Heart left ventricle (tissue), 16 donors: Measurements from ENCODE around the gene CFAP45. TPM values are rescaled to one million over a fixed set of nuclear protein-coding genes. Genes with fewer than 3 reads are reported as not detected.

Experiments
- ATAC-seq, 4 donors: fragments of 200-7000 bp; cut with Tn5 transposase; one replicate each; pipeline ENCODE4 v1.9.1; 2020 to 2022; ENCODE audit warnings: moderate library complexity in 4 of 4, mild to moderate bottlenecking in 3 of 4, moderate number of reproducible peaks in 1 of 4
- DNase-seq, 5 donors: peaks; one replicate each; pipeline ENCODE4 v3.0.0-alpha.2; 2020
- H3K27ac ChIP-seq, 12 donors: fragments of 200-600 bp; sonication (generic) in 4 of 12; one replicate each; pipeline versions ENCODE4 v1.5.0 to v1.8.0; 2016 to 2022; ENCODE audit warnings: mild to moderate bottlenecking in 2 of 12
- H3K27me3 ChIP-seq, 9 donors: fragments of 200-600 bp; sonication (generic) in 2 of 9; one replicate each; pipeline versions ENCODE4 v1.5.1 to v1.8.0; 2016 to 2022; ENCODE audit warnings: mild to moderate bottlenecking in 3 of 9
- H3K36me3 ChIP-seq, 9 donors: fragments of 200-600 bp; sonication (generic) in 2 of 9; one replicate each; pipeline versions ENCODE4 v1.5.0 to v1.8.0; 2018 to 2022; ENCODE audit warnings: mild to moderate bottlenecking in 2 of 9
- H3K4me1 ChIP-seq, 12 donors: fragments of 200-600 bp; sonication (generic) in 4 of 12; one replicate each; pipeline versions ENCODE4 v1.5.0 to v1.8.0; 2016 to 2022; ENCODE audit warnings: mild to moderate bottlenecking in 3 of 12
- H3K4me3 ChIP-seq, 12 donors: fragments of 200-600 bp; sonication (generic) in 4 of 12; one replicate each; pipeline versions ENCODE4 v1.5.0 to v1.8.0; 2017 to 2022; ENCODE audit warnings: mild to moderate bottlenecking in 9 of 12, moderate library complexity in 4 of 12
- H3K9me3 ChIP-seq, 12 donors: fragments of 200-600 bp; sonication (generic) in 4 of 12; one replicate each; pipeline versions ENCODE4 v1.5.0 to v1.8.0; 2016 to 2022; ENCODE audit warnings: mild to moderate bottlenecking in 1 of 12
- POLR2A ChIP-seq, 2 donors: fragments of 450-650 bp; IDR thresholded peaks; one replicate each; pipeline ENCODE4 v1.6.1; 2017; ENCODE audit warnings: antibody characterized with exemption in 2 of 2, mild to moderate bottlenecking in 2 of 2, moderate library complexity in 2 of 2
- WGBS, 4 donors: extraction: QIAGEN DNeasy Blood & Tissue Kit in 2 of 4; methylation state at CpG; one replicate each; pipeline versions ENCODE4 v1.1.5 to v1.1.7; 2013 to 2018; 5-methylcytosine and 5-hydroxymethylcytosine counted together
- intact Hi-C, 10 donors: fragments of 100-400 bp; cut with DNase I; formaldehyde crosslinking; loops; one replicate each; pipeline versions ENCODE4 v1.11.1 to v1.14.2; 2022
- polyA plus RNA-seq, 2 donors: library from polyadenylated mRNA; stranded (reverse); fragments of 200-250 nt; gene quantifications; one replicate each; pipeline ENCODE4 v1.2.3, GENCODE V29; 2013
- total RNA-seq, 9 donors: library from RNA; depleted of rRNA in 2 of 9; stranded (reverse); fragments of >200 nt in 2 of 9; fragmentation: NEBNext Ultra II Directional in 3 of 9; extraction: Animal tissue kit (Norgen Biotek cat#: 25700) in 3 of 9; gene quantifications; one replicate each; pipeline versions ENCODE4 v1.1.0 to v1.2.4, GENCODE V29; 2016 to 2023
- TF ChIP-seq, protein P1 (sequence below), 12 donors: fragments of 200-600 bp; sonication (generic) in 4 of 12; IDR thresholded peaks; one replicate each; pipeline versions ENCODE4 v1.5.0 to v1.8.0; 2018 to 2022; ENCODE audit warnings: antibody characterized with exemption in 12 of 12, mild to moderate bottlenecking in 5 of 12
- donor health status: ischemic (EF 13 %, LVEDD 7.1; RV severe dilation, severe dysfunction).
- donor health status: healthy with polysubstance abuse.
- donor health status: DM: no; HTN: yes; CAD: no.
- donor health status: DM: no; HTN: no; CAD: no.
- donor health status: ischemic (EF 25% LVEDD 6.9; RV normal size, moderate dysfunction).
- donor health status: ischemic (EF 25% LVEDD 5.7; RV mildly dilated, moderate dysfunction).
- donor health status: healthy.
- donor health status: DM: yes; HTN: yes; CAD: no.
- donor health status: ischemic (EF 35%, LVEDD 5.7; RV mildly dilated, moderate dysfunction).
- donor health status: nonischemic (EF 11% LVEDD 7.7; RV severe dilation, severe dysfunction).
- donor health status: DM: yes; HTN: yes; CAD: no.
- donor health status: PGD.
- donor health status: ischemic (EF 29% LVEDD 5.4; RV normal size, mild dysfunction).
- donor health status: nonischemic (EF 23%, LVEDD 6.1; RV moderate dilation, normal function).

CFAP45 gene
- total and polyA plus RNA-seq, 11 donors, result 0.29 to 1.8 (median 0.62) TPM; not detected in 2

DNA sequence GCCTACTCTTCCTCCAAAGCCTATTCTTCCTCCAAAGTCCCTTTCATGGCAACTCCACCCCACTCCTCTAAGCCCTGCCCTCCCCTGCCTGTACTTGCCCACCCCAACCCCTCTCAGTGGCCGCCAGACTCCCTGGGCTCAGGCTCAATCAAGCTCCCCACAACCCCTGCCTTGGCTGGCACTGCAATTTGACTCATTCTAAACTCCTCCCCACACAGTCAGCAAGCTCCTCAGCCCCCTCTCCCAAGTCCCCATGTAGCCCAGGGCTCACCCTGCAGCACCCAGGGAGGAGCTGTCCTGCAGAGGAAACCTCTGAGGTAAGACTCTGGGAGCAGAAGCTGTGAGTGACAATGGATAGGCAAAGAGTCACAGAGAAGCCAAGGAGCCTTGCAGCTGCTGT lies 33.9 kb downstream of the CFAP45 start:
- H3K27ac ChIP-seq, result no peak overlapping the region
- H3K36me3 ChIP-seq, result no peaks in the 10 kb centered on the region
- no peak overlapping the region for H3K4me3 ChIP-seq
- intact Hi-C loops, result no loop called here
- TF ChIP-seq POLR2A (IDR thresholded peaks at IDR 0.05), result no peak
- TF ChIP-seq, protein P1, sequence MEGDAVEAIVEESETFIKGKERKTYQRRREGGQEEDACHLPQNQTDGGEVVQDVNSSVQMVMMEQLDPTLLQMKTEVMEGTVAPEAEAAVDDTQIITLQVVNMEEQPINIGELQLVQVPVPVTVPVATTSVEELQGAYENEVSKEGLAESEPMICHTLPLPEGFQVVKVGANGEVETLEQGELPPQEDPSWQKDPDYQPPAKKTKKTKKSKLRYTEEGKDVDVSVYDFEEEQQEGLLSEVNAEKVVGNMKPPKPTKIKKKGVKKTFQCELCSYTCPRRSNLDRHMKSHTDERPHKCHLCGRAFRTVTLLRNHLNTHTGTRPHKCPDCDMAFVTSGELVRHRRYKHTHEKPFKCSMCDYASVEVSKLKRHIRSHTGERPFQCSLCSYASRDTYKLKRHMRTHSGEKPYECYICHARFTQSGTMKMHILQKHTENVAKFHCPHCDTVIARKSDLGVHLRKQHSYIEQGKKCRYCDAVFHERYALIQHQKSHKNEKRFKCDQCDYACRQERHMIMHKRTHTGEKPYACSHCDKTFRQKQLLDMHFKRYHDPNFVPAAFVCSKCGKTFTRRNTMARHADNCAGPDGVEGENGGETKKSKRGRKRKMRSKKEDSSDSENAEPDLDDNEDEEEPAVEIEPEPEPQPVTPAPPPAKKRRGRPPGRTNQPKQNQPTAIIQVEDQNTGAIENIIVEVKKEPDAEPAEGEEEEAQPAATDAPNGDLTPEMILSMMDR (IDR thresholded peaks at IDR 0.05), result no peak
- 79 to 86% (median 82%) methylated on average over 1 of the region's 1 CpG for WGBS, 4 donors
- ATAC-seq (no peak), DNase-seq (no peak)
- peaks cover 0 to 3% (median 0%) of the 10 kb centered on the region in 9 donors for H3K27me3 ChIP-seq
- no peaks in the 10 kb centered on the region for H3K9me3 ChIP-seq
- H3K4me1 ChIP-seq, result peaks cover 0 to 18% (median 11%) of the 10 kb centered on the region in 12 donors

DNA sequence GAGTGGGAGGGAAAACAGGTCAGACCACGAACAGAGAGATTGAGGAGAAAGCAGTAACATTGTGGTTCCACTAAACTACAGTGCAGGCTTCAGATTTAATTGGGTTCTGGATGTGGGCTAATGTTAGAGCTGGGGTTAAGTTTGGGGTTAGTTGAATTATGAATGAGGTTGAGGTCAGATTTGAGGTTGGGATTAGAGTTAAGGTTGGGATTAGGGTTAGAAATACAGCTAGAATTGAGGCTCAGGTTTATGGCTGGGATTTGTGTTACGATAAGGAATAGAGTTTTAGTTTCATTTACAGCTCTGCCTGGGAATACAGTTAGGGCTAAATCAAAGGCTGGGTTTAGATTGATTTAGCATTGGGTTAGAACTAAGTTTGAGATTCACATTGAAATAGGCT lies 35.7 kb downstream of the CFAP45 start:
- intact Hi-C loops, result no loop called here
- no peaks in the 10 kb centered on the region for H3K27me3 ChIP-seq
- H3K9me3 ChIP-seq, result no peaks in the 10 kb centered on the region
- no peaks in the 10 kb centered on the region for H3K36me3 ChIP-seq
- DNase-seq (no peak), ATAC-seq (no peak)
- 81 to 89% (median 88%) methylated on average over 2 of the region's 2 CpGs for WGBS, 4 donors
- H3K4me3 ChIP-seq, result no peak overlapping the region
- H3K27ac ChIP-seq, result no peak overlapping the region
- H3K4me1 ChIP-seq, result peaks cover 0 to 18% (median 11%) of the 10 kb centered on the region in 12 donors
- TF ChIP-seq, protein P1 (IDR thresholded peaks at IDR 0.05), result no peak
- TF ChIP-seq POLR2A (IDR thresholded peaks at IDR 0.05), result no peak

DNA sequence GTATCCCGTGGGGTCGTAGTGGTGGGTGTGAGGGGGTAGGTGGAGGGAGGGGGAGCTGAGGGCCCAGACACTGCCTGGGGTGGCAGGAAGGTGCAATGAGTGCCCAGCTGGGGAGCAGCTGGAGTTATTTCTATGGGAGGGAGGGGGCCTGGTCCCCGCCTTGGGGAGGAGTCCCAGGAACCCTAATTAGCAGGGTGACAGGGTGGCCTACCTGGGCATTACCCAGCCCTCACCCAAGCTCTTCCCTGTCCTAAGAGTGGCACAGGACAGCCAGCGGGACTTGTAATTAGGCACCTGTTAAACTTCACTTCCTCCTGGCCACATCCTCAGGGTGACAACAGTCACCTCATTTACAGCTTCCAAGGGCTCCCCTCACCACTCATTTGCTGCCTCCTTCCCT lies 37.4 kb downstream of the CFAP45 start, which contains the start of gene VSIG8:
Gene VSIG8, minus strand, starts transcription at position 101 of the 400 bp plus-strand sequence. CDS start 136 bp downstream, outside the sequence.
- TF ChIP-seq, protein P1 (IDR thresholded peaks at IDR 0.05), result no peak
- no peak for TF ChIP-seq POLR2A (IDR thresholded peaks at IDR 0.05)
- no peak for ATAC-seq
- 78 to 97% (median 87%) methylated on average over 4 of the region's 4 CpGs for WGBS, 4 donors

DNA sequence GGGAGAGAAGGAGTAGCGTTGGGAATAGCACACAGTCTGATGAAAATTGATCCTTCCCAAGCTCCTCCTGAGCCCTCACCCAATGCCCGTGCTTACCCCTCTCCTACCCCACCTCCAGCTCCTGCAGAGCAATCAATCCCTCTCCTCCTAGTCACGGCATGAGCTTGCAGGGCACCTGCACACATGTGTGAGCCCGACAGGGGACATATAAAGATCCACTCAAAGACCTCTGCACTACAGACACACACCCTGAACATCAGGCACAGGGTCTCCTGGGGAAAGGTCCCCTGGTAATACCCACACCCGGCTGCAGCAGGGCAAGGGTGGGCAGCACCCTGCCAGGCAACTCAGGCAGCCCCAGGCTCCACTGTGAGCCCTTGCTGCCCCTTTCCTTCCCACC lies 37.9 kb downstream of the CFAP45 start:
- intact Hi-C loops, result no loop called here
- Histone ChIP-seq H3K4me3 (no peak overlapping the region), H3K27me3 (no peaks in the 10 kb centered on the region), H3K4me1 (peaks cover 0 to under 1% (median 0%) of the 10 kb centered on the region in 12 donors), H3K27ac (no peak overlapping the region), H3K36me3 (no peaks in the 10 kb centered on the region), H3K9me3 (no peaks in the 10 kb centered on the region)
- DNase-seq, result no peak
- ATAC-seq, result no peak
- TF ChIP-seq, protein P1 (IDR thresholded peaks at IDR 0.05), result no peak
- TF ChIP-seq POLR2A (IDR thresholded peaks at IDR 0.05), result no peak
- 82 to 100% (median 93%) methylated on average over 5 of the region's 5 CpGs for WGBS, 4 donors

More for the DNA sequence above, 37.4 kb downstream of the CFAP45 start, which contains the start of gene VSIG8:
- Histone ChIP-seq H3K9me3 (no peaks in the 10 kb centered on the region), H3K36me3 (no peaks in the 10 kb centered on the region), H3K4me1 (peaks cover 0 to 6% (median 3%) of the 10 kb centered on the region in 12 donors), H3K27me3 (no peaks in the 10 kb centered on the region), H3K27ac (no peak within 1 kb of the TSS), H3K4me3 (no peak within 1 kb of the TSS)
- intact Hi-C loops, result no loop called here
- no peak for DNase-seq
